IPS-20b (cell line): Measurements from ENCODE around the gene KDM4B.
"Not testable (repeated sequence)": the region's sequence is repeated elsewhere in the genome, so short reads cannot be mapped to it uniquely, and the experiment has no call there.

Experiments
- H3K27ac ChIP-seq: one replicate; pipeline ENCODE4 v1.5.1; 2013; ENCODE audit warnings: low read length
- H3K27me3 ChIP-seq: 2 replicates; pipeline ENCODE4 v1.6.1; 2013; ENCODE audit warnings: mild to moderate bottlenecking, low read length, inconsistent platforms; ENCODE audit not compliant: insufficient read depth
- H3K36me3 ChIP-seq: 2 replicates; pipeline ENCODE4 v1.6.1; 2013; ENCODE audit warnings: low read depth, mild to moderate bottlenecking, inconsistent platforms, low read length, moderate library complexity; ENCODE audit not compliant: insufficient read depth
- H3K4me1 ChIP-seq: 2 replicates; pipeline ENCODE4 v1.6.1; 2013; ENCODE audit warnings: mild to moderate bottlenecking, control low read depth, inconsistent platforms, low read length, moderate library complexity; ENCODE audit not compliant: insufficient read depth
- H3K4me3 ChIP-seq: 2 replicates; pipeline ENCODE4 v1.5.1; 2013; ENCODE audit warnings: mild to moderate bottlenecking, low read length, inconsistent platforms
- H3K9ac ChIP-seq: 2 replicates; pipeline ENCODE4 v1.6.1; 2013; ENCODE audit warnings: low read depth, mild to moderate bottlenecking, inconsistent platforms, low read length, moderate library complexity
- H3K9me3 ChIP-seq: 2 replicates; pipeline ENCODE4 v1.6.1; 2013; ENCODE audit warnings: mild to moderate bottlenecking, low read depth, low read length, inconsistent platforms; ENCODE audit not compliant: insufficient read depth

The KDM4B gene

DNA sequence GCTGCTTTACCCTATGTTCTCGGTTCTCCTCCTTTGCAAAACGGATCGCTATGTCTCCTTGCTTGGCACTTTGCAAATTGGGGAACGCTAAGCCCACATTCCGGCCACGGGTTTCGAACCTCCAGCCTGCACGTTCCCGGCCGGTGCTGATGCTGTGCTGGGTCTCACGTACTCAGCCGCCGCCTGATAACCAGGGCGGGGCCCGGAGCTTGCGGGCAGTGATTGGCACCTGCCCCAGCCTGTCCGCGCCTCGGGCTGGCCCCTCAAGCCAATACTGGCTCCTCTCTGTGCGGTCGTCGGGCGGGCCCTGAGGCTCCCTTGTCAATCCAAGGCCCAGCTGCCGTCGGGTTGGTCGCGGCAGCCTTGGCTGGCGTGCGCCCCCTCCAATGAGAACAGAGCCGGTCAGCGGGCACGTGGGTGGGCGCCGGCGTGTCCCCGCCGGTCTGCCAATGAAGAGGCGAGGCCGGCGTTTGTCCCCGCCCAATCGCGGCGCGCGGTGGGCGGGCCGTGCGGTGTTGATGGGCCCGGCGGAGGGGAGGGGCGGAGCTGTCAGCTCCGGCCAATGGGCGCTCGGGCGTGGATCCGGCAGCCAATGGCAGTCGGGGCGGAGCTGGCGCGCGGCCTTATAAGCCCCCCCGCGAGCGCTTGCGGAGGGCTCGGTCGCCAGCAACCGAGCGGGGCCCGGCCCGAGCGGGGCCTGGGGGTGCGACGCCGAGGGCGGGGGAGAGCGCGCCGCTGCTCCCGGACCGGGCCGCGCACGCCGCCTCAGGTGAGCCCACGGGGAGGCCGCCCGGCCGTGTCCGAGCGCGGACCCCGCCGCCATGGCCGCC, at the start of gene KDM4B:
KDM4B (plus strand) TSS at position 652 of the 830 bp plus-strand sequence. CDS start 63,778 bp downstream, outside the sequence.
- Histone ChIP-seq H3K36me3 (no peaks in the 10 kb centered on the region), H3K4me1 (peaks cover 15% of the 10 kb centered on the region; the same call in 1 of the 2 replicates), H3K9ac (peak within 1 kb of the TSS; percentile 70; the same call in 1 of the 2 replicates), H3K27ac (no peak within 1 kb of the TSS), H3K9me3 (no peaks in the 10 kb centered on the region), H3K4me3 (peak within 1 kb of the TSS; percentile 74), H3K27me3 (peaks cover 15% of the 10 kb centered on the region; the same call in 1 of the 2 replicates)

- H3K27me3 ChIP-seq: no peaks in the 10 kb centered on the region
- no peak overlapping the region for H3K4me3 ChIP-seq
- H3K36me3 ChIP-seq: peaks cover 40% of the 10 kb centered on the region
- no peak overlapping the region for H3K9ac ChIP-seq
- H3K27ac ChIP-seq: no peak overlapping the region
- H3K9me3 ChIP-seq: no peaks in the 10 kb centered on the region
- 0 out of 2 replicates have a peak, but pooled peaks cover 3% of the 10 kb centered on the region for H3K4me1 ChIP-seq
Measured at GRCh38 chr19:4922530-4923275, 46.2 kb upstream of the KDM4B start.

GRCh38 chr19:4923276-4923747, 45.6 kb upstream of the KDM4B start:
- Histone ChIP-seq H3K36me3 (peaks cover 38% of the 10 kb centered on the region), H3K27ac (no peak overlapping the region)

DNA sequence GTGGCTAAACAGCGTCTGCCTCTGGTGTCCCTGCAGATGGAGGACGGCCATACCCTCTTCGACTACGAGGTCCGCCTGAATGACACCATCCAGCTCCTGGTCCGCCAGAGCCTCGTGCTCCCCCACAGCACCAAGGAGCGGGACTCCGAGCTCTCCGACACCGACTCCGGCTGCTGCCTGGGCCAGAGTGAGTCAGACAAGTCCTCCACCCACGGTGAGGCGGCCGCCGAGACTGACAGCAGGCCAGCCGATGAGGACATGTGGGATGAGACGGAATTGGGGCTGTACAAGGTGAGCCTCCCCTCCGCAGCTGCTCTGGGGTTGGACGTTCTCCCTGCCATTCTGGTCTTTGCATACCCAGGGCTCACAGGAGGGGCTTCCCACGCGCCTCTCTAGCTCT, 39.7 kb upstream of the KDM4B start:
- H3K9ac ChIP-seq: no peak overlapping the region
- no peak overlapping the region for H3K27ac ChIP-seq
- H3K27me3 ChIP-seq: no peaks in the 10 kb centered on the region
- H3K4me1 ChIP-seq: 0 out of 2 replicates have a peak, but pooled peaks cover 5% of the 10 kb centered on the region
- H3K36me3 ChIP-seq: peaks cover 63% of the 10 kb centered on the region
- no peaks in the 10 kb centered on the region for H3K9me3 ChIP-seq
- H3K4me3 ChIP-seq: no peak overlapping the region

More at GRCh38 chr19:4923276-4923747, 45.6 kb upstream of the KDM4B start:
- Histone ChIP-seq H3K4me1 (0 out of 2 replicates have a peak, but pooled peaks cover 5% of the 10 kb centered on the region), H3K9ac (no peak overlapping the region), H3K4me3 (no peak overlapping the region), H3K27me3 (no peaks in the 10 kb centered on the region), H3K9me3 (no peaks in the 10 kb centered on the region)

- Histone ChIP-seq H3K9ac (no peak overlapping the region), H3K4me3 (no peak overlapping the region), H3K36me3 (peaks cover 74% of the 10 kb centered on the region), H3K4me1 (0 out of 2 replicates have a peak, but pooled peaks cover 5% of the 10 kb centered on the region), H3K27ac (no peak overlapping the region), H3K27me3 (no peaks in the 10 kb centered on the region), H3K9me3 (no peaks in the 10 kb centered on the region)
Measured at GRCh38 chr19:4930664-4931063, 38.2 kb upstream of the KDM4B start.

DNA sequence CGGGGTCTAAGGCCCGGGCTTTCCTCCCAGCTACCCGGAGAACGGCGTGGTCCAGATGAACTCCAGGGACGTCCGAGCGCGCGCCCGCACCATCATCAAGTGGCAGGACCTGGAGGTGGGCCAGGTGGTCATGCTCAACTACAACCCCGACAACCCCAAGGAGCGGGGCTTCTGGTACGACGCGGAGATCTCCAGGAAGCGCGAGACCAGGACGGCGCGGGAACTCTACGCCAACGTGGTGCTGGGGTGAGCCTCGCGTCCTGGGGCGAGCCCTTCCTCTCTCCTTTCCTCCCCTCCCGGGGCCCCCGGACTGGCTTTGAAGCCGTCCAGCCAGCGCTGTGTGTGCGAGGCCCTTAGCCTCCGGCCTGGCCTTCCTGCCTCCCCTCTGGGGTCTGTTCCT, 36.2 kb upstream of the KDM4B start:
- H3K9ac ChIP-seq: no peak overlapping the region
- H3K4me1 ChIP-seq: 0 out of 2 replicates have a peak, but pooled peaks cover 2% of the 10 kb centered on the region
- H3K9me3 ChIP-seq: no peaks in the 10 kb centered on the region
- H3K27ac ChIP-seq: no peak overlapping the region
- no peaks in the 10 kb centered on the region for H3K27me3 ChIP-seq
- H3K4me3 ChIP-seq: no peak overlapping the region
- H3K36me3 ChIP-seq: peaks cover 87% of the 10 kb centered on the region

- H3K36me3 ChIP-seq: peaks cover 93% of the 10 kb centered on the region
- H3K9me3 ChIP-seq: no peaks in the 10 kb centered on the region
- no peak overlapping the region for H3K9ac ChIP-seq
- no peaks in the 10 kb centered on the region for H3K27me3 ChIP-seq
- no peaks in the 10 kb centered on the region for H3K4me1 ChIP-seq
- H3K27ac ChIP-seq: no peak overlapping the region
- no peak overlapping the region for H3K4me3 ChIP-seq
Measured at GRCh38 chr19:4933528-4933927, 35.4 kb upstream of the KDM4B start.

DNA sequence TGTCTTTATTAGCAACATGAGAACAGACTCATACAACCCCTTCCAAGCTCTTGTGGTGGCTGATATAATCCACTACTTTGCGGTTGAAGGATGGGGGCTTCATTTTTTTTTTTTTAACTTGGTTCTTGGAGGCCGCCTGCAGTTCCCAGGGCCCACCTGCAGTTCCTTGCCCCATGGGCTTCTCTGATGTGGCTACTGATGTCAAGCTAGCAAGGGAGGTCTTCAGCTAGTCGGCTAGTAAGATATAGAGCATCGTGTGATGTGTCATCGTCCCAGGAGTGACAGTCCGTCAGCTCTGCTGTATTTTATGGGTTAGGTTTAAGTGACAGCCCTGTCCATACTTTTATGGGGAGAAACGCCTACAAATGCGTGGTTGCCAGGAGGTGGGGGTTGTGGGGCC, 33.5 kb upstream of the KDM4B start:
- Histone ChIP-seq H3K36me3 (peaks cover 89% of the 10 kb centered on the region), H3K27ac (no peak overlapping the region)

DNA sequence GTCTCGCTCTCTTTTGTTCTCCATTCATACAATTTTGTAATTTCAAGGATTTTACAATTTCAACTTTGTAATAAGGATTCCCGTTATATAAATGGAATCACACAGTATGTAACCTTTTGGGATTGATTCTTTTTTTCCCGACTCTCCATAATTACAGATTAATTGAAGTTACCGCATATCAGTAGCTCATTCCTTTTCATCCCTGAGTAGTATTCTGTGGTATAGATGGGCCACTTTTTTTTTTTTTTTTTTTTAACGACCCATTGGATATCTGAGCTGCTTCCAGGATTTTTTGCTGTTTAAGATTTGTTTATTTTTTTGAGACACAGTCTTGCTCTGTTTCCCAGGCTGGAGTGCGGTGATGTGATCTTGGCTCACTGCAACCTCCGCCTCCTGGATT, 31.9 kb upstream of the KDM4B start:
- no peaks in the 10 kb centered on the region for H3K9me3 ChIP-seq
- H3K36me3 ChIP-seq: peaks cover 86% of the 10 kb centered on the region
- H3K27me3 ChIP-seq: no peaks in the 10 kb centered on the region
- H3K4me3 ChIP-seq: no peak overlapping the region
- H3K4me1 ChIP-seq: no peaks in the 10 kb centered on the region
- H3K27ac ChIP-seq: no peak overlapping the region
- H3K9ac ChIP-seq: no peak overlapping the region

More for the DNA sequence above, 33.5 kb upstream of the KDM4B start:
- no peaks in the 10 kb centered on the region for H3K9me3 ChIP-seq
- no peaks in the 10 kb centered on the region for H3K27me3 ChIP-seq
- H3K4me3 ChIP-seq: no peak overlapping the region
- no peak overlapping the region for H3K9ac ChIP-seq
- H3K4me1 ChIP-seq: no peaks in the 10 kb centered on the region

- peaks cover 78% of the 10 kb centered on the region for H3K36me3 ChIP-seq
- not testable (repeated sequence) for H3K9ac ChIP-seq, H3K27me3 ChIP-seq, H3K9me3 ChIP-seq, H3K4me3 ChIP-seq, H3K27ac ChIP-seq, H3K4me1 ChIP-seq
Measured at GRCh38 chr19:4938461-4938860, 30.5 kb upstream of the KDM4B start.

DNA sequence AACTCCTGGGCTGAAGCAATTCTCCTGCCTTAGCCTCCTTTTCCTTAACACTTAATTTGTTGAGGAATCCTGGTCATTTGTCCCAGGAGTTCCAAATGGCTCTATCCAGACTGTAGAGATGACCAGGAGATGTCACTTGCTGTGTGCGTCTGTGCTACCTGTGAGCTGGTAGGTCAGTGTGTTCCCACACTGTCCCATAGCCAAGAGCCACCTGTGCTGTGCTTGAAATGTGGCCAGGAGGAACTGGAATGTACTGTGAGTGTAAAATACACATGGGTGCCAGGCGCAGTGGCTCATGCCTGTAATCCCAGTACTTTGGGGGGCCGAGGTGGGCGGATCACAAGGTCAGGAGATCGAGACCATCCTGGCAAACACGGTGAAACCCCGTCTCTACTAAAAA, 29.4 kb upstream of the KDM4B start:
- Histone ChIP-seq H3K27ac (no peak overlapping the region), H3K9ac (no peak overlapping the region), H3K36me3 (peaks cover 79% of the 10 kb centered on the region), H3K4me3 (no peak overlapping the region), H3K4me1 (no peaks in the 10 kb centered on the region), H3K9me3 (no peaks in the 10 kb centered on the region), H3K27me3 (no peaks in the 10 kb centered on the region)
